ENCODE data around the gene INTS11. TPM values are rescaled to one million over a fixed set of nuclear protein-coding genes. Genes with fewer than 3 reads are reported as not detected.

The INTS11 gene
- total and polyA plus RNA-seq, 2 donors (not counting 1 experiment from before 2014, with no cell fraction given), result 149 to 245 TPM

DNA sequence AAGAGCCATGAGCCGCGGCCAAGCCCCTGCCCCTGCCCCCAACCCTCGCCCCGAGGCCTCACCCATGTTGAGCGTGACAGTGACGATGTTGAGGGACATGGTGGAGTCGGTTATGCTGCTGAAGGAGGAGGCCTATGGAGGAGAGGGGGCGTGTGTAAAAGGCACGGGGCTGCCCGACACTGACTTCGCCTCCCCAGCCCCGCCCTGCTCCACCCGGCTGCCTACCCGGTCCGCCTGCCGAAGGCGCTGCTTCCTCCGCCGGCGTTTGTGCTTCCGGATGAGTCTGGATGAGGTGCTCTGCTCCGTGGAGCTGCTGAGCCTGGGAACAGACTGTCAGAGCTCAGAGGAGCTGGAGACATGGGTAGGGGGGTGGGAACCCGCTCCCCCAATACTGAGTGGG lies 15.7 kb upstream of the INTS11 start:
- ATAC-seq (ENCODE audit: low read depth), result no peak
- TF ChIP-seq EZH2 (IDR thresholded peaks at IDR 0.05; ENCODE audit: borderline replicate concordance, insufficient read depth, low read depth, low read length, poor library complexity, severe bottlenecking), result no peak
- TF ChIP-seq, protein P1, sequence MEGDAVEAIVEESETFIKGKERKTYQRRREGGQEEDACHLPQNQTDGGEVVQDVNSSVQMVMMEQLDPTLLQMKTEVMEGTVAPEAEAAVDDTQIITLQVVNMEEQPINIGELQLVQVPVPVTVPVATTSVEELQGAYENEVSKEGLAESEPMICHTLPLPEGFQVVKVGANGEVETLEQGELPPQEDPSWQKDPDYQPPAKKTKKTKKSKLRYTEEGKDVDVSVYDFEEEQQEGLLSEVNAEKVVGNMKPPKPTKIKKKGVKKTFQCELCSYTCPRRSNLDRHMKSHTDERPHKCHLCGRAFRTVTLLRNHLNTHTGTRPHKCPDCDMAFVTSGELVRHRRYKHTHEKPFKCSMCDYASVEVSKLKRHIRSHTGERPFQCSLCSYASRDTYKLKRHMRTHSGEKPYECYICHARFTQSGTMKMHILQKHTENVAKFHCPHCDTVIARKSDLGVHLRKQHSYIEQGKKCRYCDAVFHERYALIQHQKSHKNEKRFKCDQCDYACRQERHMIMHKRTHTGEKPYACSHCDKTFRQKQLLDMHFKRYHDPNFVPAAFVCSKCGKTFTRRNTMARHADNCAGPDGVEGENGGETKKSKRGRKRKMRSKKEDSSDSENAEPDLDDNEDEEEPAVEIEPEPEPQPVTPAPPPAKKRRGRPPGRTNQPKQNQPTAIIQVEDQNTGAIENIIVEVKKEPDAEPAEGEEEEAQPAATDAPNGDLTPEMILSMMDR (IDR thresholded peaks at IDR 0.05), result no peak
- Histone ChIP-seq H2AFZ (ENCODE audit: insufficient read depth, low read depth, low read length, poor library complexity, severe bottlenecking) (no peak overlapping the region), H3K36me3 (replicated peaks in 1 of 2; ENCODE audit: control extremely low read depth in 1 of 2, control insufficient read depth in 1 of 2, extremely low read depth in 1 of 2, insufficient read depth in 2 of 2, low read length in 1 of 2) (peaks cover 0 to 12% of the 10 kb centered on the region in 2 experiments), H3K27ac (ENCODE audit: low read length in 2 of 2) (no peak overlapping the region), H3K4me2 (replicated peaks; ENCODE audit: low read depth, low read length, poor library complexity, severe bottlenecking) (no peak overlapping the region), H3K9me3 (ENCODE audit: control extremely low read depth in 1 of 3, control insufficient read depth in 2 of 3, insufficient read depth in 1 of 3, low read length in 2 of 3) (peaks cover 0 to 7% (median 0%) of the 10 kb centered on the region in 3 donors), H3K9ac (ENCODE audit: low read length) (no peak overlapping the region), H4K20me1 (ENCODE audit: control insufficient read depth, insufficient read depth, low read length, poor library complexity, severe bottlenecking) (peaks cover 17% of the 10 kb centered on the region), H3K4me3 (ENCODE audit: control extremely low read depth in 1 of 5, extremely low read depth in 1 of 5, insufficient read depth in 1 of 5, low read depth in 2 of 5, low read length in 4 of 5) (no peak overlapping the region), H3K4me1 (ENCODE audit: control insufficient read depth in 2 of 2, insufficient read depth in 2 of 2, low read length in 2 of 2) (no peaks in the 10 kb centered on the region), H3K79me2 (ENCODE audit: control insufficient read depth, insufficient read depth, low read length) (peaks cover 3% of the 10 kb centered on the region), H3K27me3 (replicated peaks in 1 of 4; ENCODE audit: control extremely low read depth in 1 of 4, control insufficient read depth in 3 of 4, insufficient read depth in 4 of 4, low read length in 3 of 4) (no peaks in the 10 kb centered on the region)
- intact Hi-C loops (cut with micrococcal nuclease), result no loop called here
- CTCF ChIA-PET, result no interaction called here
- 98% methylated on average over 21 of the region's 23 CpGs for WGBS (ENCODE audit: insufficient coverage)
- Mint-ChIP-seq H3K9me3 (ENCODE audit: insufficient read depth) (no peaks in the 10 kb centered on the region), H3K4me3 (no peak overlapping the region), H3K27me3 (no peaks in the 10 kb centered on the region), H3K27ac (no peak overlapping the region), H3K4me1 (no peaks in the 10 kb centered on the region)
- POLR2A ChIA-PET, result no interaction called here
- no peak for DNase-seq

DNA sequence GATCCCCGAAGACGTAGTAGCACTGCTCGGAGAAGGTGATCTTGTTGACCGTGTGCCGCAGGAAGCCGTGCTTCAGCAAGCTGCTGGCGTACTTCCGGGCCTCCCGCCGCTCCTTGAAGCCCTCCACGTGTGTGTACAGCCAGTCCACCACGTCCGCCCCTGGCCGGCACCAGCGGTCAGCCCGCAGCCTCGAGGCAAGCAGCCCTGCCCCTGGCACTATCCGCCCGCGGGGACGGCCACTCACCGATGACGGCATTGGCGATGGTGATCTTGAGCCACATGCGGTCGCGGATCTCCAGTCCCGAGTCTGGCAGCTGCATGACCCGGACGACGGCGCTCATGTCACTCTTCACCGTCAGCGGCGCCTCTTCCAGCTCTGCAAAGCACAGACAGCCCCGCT lies 13.8 kb upstream of the INTS11 start:
- Mint-ChIP-seq H3K27ac (no peak overlapping the region), H3K4me3 (no peak overlapping the region), H3K27me3 (no peaks in the 10 kb centered on the region), H3K4me1 (no peaks in the 10 kb centered on the region), H3K9me3 (ENCODE audit: insufficient read depth) (no peaks in the 10 kb centered on the region)
- Histone ChIP-seq H3K79me2 (ENCODE audit: control insufficient read depth, insufficient read depth, low read length) (no peaks in the 10 kb centered on the region), H3K4me2 (replicated peaks; ENCODE audit: low read depth, low read length, poor library complexity, severe bottlenecking) (no peak overlapping the region), H4K20me1 (ENCODE audit: control insufficient read depth, insufficient read depth, low read length, poor library complexity, severe bottlenecking) (peaks cover 4% of the 10 kb centered on the region), H3K9me3 (ENCODE audit: control extremely low read depth in 1 of 3, control insufficient read depth in 2 of 3, insufficient read depth in 1 of 3, low read length in 2 of 3) (peaks cover 0 to 7% (median 0%) of the 10 kb centered on the region in 3 donors), H3K27me3 (replicated peaks in 1 of 4; ENCODE audit: control extremely low read depth in 1 of 4, control insufficient read depth in 3 of 4, insufficient read depth in 4 of 4, low read length in 3 of 4) (no peaks in the 10 kb centered on the region), H3K4me1 (ENCODE audit: control insufficient read depth in 2 of 2, insufficient read depth in 2 of 2, low read length in 2 of 2) (no peaks in the 10 kb centered on the region), H3K9ac (ENCODE audit: low read length) (no peak overlapping the region), H3K27ac (ENCODE audit: low read length in 2 of 2) (no peak overlapping the region), H2AFZ (ENCODE audit: insufficient read depth, low read depth, low read length, poor library complexity, severe bottlenecking) (no peak overlapping the region), H3K36me3 (replicated peaks in 1 of 2; ENCODE audit: control extremely low read depth in 1 of 2, control insufficient read depth in 1 of 2, extremely low read depth in 1 of 2, insufficient read depth in 2 of 2, low read length in 1 of 2) (peaks cover 0 to 12% of the 10 kb centered on the region in 2 experiments), H3K4me3 (ENCODE audit: control extremely low read depth in 1 of 5, extremely low read depth in 1 of 5, insufficient read depth in 1 of 5, low read depth in 2 of 5, low read length in 4 of 5) (no peak overlapping the region)
- no peak for ATAC-seq (ENCODE audit: low read depth)
- DNase-seq, result no peak
- no peak for TF ChIP-seq EZH2 (IDR thresholded peaks at IDR 0.05; ENCODE audit: borderline replicate concordance, insufficient read depth, low read depth, low read length, poor library complexity, severe bottlenecking)
- TF ChIP-seq, protein P1 (IDR thresholded peaks at IDR 0.05), result no peak
- WGBS (ENCODE audit: insufficient coverage), result 97% methylated on average over 36 of the region's 36 CpGs
- ChIA-PET CTCF (no interaction called here), POLR2A (interaction anchor here (0.6 kb wide), 1 partner anchor 344 kb away, joined by 3 read pairs; no protein-coding TSS in a partner anchor)
- intact Hi-C loops (cut with micrococcal nuclease), result no loop called here
